Transverse colon (tissue), 4 donors: Measurements from ENCODE around the gene CNPY2.

Experiments used
- POLR2AphosphoS5 ChIP-seq, 3 donors: sonication (generic); formaldehyde crosslinking; IDR thresholded peaks; one replicate each; pipeline ENCODE4 v1.6.1; 2016; ENCODE audit warnings: antibody characterized with exemption in 3 of 3
- TF ChIP-seq, protein P1 (sequence below), 5 experiments: fragments of 200-600 bp in 3 of 5; fragments of 450-650 bp in 2 of 5; sonication (generic) in 3 of 5; IDR thresholded peaks; 1 replicate in 2 of 5; 2 replicates in 3 of 5; pipeline ENCODE4 v1.5.1; 2016 to 2017; ENCODE audit warnings: antibody characterized with exemption in 5 of 5, inconsistent platforms in 3 of 5, mild to moderate bottlenecking in 2 of 5, moderate library complexity in 1 of 5

DNA sequence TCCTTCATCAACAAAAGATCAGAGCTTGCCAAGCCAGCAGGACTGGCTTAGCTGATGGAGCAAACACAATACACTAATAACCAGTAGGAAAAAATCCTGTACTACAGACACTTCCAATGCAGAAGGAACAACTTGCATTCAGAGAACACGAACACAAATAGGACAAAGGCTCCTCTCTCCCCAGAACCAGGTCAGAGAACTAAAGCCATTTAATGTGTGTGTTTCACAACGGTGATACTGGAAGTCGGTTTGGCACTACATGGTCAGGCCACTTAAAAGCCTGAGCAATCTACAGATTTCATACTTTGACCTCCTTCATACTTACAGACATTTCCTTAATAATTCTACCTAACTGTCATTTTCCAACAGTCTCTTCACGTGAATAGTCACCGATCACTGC lies 22.0 kb downstream of the CNPY2 start:
- TF ChIP-seq, protein P1, sequence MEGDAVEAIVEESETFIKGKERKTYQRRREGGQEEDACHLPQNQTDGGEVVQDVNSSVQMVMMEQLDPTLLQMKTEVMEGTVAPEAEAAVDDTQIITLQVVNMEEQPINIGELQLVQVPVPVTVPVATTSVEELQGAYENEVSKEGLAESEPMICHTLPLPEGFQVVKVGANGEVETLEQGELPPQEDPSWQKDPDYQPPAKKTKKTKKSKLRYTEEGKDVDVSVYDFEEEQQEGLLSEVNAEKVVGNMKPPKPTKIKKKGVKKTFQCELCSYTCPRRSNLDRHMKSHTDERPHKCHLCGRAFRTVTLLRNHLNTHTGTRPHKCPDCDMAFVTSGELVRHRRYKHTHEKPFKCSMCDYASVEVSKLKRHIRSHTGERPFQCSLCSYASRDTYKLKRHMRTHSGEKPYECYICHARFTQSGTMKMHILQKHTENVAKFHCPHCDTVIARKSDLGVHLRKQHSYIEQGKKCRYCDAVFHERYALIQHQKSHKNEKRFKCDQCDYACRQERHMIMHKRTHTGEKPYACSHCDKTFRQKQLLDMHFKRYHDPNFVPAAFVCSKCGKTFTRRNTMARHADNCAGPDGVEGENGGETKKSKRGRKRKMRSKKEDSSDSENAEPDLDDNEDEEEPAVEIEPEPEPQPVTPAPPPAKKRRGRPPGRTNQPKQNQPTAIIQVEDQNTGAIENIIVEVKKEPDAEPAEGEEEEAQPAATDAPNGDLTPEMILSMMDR (IDR thresholded peaks at IDR 0.05), result no peak
- no peak for TF ChIP-seq POLR2AphosphoS5 (IDR thresholded peaks at IDR 0.05)
